ENCODE measurements around the gene CPA3. TPM values are rescaled to one million over a fixed set of nuclear protein-coding genes. Genes with fewer than 3 reads are reported as not detected.

Gene CPA3
- total RNA-seq, 1 experiment from 2014 or later = not detected

DNA sequence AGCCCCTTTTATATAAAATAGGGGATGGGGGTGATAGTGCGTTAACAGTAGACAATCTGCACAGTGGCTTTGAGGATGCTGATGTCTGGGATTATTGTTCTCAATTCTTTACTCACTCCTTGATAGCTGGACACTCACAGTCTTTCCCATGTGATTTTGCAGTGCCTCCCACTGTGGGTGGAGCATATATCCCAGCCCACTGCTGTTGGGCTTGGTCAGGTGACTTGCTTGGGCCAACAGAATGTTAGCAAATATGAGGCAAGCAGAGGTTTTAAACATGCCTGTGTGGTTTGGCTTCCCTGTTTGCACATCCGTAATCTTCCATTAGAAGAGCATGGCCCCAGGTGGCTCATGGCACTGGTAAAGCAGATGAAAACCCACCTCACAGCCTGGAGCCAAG lies 46.5 kb downstream of the CPA3 start:
- ChIA-PET RAD21 (ENCODE audit: low non-redundant PET in 1 of 2, low total read pairs in 2 of 2, uncharacterized antibody in 2 of 2, unreplicated experiment in 2 of 2) (no interaction called here), CTCF (no interaction called here)

More for the DNA sequence above, 46.5 kb downstream of the CPA3 start:
- ATAC-seq (peak; percentile 65), DNase-seq (ENCODE audit: low read depth, low spot score) (no peak)
- H3K4me1 ChIP-seq (ENCODE audit: control insufficient read depth in 1 of 2, insufficient read depth in 2 of 2, low read length in 2 of 2) = peaks cover 0 to 8% of the 10 kb centered on the region in 2 experiments; a peak in 2 of 4 replicates
- H3K9me2 ChIP-seq (ENCODE audit: insufficient read depth) = no peaks in the 10 kb centered on the region
- BruUV-seq (replicated peaks) = no TSS peak
- H3K4me2 ChIP-seq (ENCODE audit: low read length) = no peak overlapping the region
- no peaks in the 10 kb centered on the region for H3K79me2 ChIP-seq (ENCODE audit: insufficient read depth, low read length)
- intact Hi-C loops (cut with micrococcal nuclease) = no loop called here
- TF ChIP-seq, protein P1, sequence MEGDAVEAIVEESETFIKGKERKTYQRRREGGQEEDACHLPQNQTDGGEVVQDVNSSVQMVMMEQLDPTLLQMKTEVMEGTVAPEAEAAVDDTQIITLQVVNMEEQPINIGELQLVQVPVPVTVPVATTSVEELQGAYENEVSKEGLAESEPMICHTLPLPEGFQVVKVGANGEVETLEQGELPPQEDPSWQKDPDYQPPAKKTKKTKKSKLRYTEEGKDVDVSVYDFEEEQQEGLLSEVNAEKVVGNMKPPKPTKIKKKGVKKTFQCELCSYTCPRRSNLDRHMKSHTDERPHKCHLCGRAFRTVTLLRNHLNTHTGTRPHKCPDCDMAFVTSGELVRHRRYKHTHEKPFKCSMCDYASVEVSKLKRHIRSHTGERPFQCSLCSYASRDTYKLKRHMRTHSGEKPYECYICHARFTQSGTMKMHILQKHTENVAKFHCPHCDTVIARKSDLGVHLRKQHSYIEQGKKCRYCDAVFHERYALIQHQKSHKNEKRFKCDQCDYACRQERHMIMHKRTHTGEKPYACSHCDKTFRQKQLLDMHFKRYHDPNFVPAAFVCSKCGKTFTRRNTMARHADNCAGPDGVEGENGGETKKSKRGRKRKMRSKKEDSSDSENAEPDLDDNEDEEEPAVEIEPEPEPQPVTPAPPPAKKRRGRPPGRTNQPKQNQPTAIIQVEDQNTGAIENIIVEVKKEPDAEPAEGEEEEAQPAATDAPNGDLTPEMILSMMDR (IDR thresholded peaks at IDR 0.05 in 2 of 3, conservative IDR thresholded peaks at IDR 0.05 in 1 of 3; ENCODE audit: borderline replicate concordance in 1 of 3, insufficient read depth in 1 of 3, low read depth in 2 of 3, low read length in 2 of 3) = no peak
- no peak for TF ChIP-seq JUND (IDR thresholded peaks at IDR 0.05)
- no peak for TF ChIP-seq EZH2 (IDR thresholded peaks at IDR 0.05)
- TF ChIP-seq TCF7L2 (IDR thresholded peaks at IDR 0.05; ENCODE audit: borderline replicate concordance, extremely low read depth, insufficient read depth, insufficient read length) = no peak
- TF ChIP-seq EGR1 (IDR thresholded peaks at IDR 0.05; ENCODE audit: low read depth) = no peak
- TF ChIP-seq POLR2AphosphoS5 (IDR thresholded peaks at IDR 0.05; ENCODE audit: low read depth, low read length) = no peak
- TF ChIP-seq, protein P2, sequence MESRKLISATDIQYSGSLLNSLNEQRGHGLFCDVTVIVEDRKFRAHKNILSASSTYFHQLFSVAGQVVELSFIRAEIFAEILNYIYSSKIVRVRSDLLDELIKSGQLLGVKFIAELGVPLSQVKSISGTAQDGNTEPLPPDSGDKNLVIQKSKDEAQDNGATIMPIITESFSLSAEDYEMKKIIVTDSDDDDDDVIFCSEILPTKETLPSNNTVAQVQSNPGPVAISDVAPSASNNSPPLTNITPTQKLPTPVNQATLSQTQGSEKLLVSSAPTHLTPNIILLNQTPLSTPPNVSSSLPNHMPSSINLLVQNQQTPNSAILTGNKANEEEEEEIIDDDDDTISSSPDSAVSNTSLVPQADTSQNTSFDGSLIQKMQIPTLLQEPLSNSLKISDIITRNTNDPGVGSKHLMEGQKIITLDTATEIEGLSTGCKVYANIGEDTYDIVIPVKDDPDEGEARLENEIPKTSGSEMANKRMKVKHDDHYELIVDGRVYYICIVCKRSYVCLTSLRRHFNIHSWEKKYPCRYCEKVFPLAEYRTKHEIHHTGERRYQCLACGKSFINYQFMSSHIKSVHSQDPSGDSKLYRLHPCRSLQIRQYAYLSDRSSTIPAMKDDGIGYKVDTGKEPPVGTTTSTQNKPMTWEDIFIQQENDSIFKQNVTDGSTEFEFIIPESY (IDR thresholded peaks at IDR 0.05; ENCODE audit: extremely low read depth, insufficient replicate concordance, low read length) = no peak
- TF ChIP-seq, protein P3, sequence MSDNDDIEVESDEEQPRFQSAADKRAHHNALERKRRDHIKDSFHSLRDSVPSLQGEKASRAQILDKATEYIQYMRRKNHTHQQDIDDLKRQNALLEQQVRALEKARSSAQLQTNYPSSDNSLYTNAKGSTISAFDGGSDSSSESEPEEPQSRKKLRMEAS (IDR thresholded peaks at IDR 0.05) = no peak
- TF ChIP-seq ZFX (IDR thresholded peaks at IDR 0.05) = no peak
- TF ChIP-seq SP1 (IDR thresholded peaks at IDR 0.05; ENCODE audit: low read depth) = no peak
- TF ChIP-seq EZH2phosphoT487 (IDR thresholded peaks at IDR 0.05; ENCODE audit: borderline replicate concordance) = no peak
- TF ChIP-seq CEBPB (IDR thresholded peaks at IDR 0.05; ENCODE audit: low read depth) = no peak
- H3K9ac ChIP-seq (ENCODE audit: low read length) = no peak overlapping the region
- no peaks in the 10 kb centered on the region for H3K27me3 ChIP-seq (ENCODE audit: insufficient read depth, low read length)
- peak overlapping the region; percentile 14 for H2AFZ ChIP-seq (ENCODE audit: low read depth, low read length, poor library complexity, severe bottlenecking)
- no peaks in the 10 kb centered on the region for H3K9me3 ChIP-seq (ENCODE audit: control insufficient read depth in 1 of 2, insufficient read depth in 1 of 2, low read depth in 1 of 2, low read length in 2 of 2)
- H3K27ac ChIP-seq (ENCODE audit: low read depth, low read length) = no peak overlapping the region
- no peaks in the 10 kb centered on the region for H3K36me3 ChIP-seq (ENCODE audit: control insufficient read depth in 1 of 2, insufficient read depth in 2 of 2, low read length in 2 of 2)
- H3K4me3 ChIP-seq (replicated peaks in 1 of 2; ENCODE audit: low read depth in 1 of 2, low read length in 2 of 2) = no peak overlapping the region
- H4K20me1 ChIP-seq (ENCODE audit: insufficient read depth) = no peaks in the 10 kb centered on the region
- POLR2A ChIA-PET = no interaction called here
